Gastroesophageal sphincter (tissue), 4 donors: Measurements from ENCODE around the gene FAM83C. TPM values are rescaled to one million over a fixed set of nuclear protein-coding genes. Genes with fewer than 3 reads are reported as not detected.

Experiments
- ATAC-seq: fragments of 150-250 bp; one replicate; pipeline ENCODE4 v1.9.1; 2016; ENCODE audit warnings: mild to moderate bottlenecking, moderate library complexity
- H3K27ac ChIP-seq, 4 donors: fragments of 200-600 bp; sonication (generic) in 3 of 4; 1 replicate in 3 of 4; 2 replicates in 1 of 4; pipeline ENCODE4 v1.5.1; 2016 to 2019
- H3K27me3 ChIP-seq: fragments of 200-600 bp; sonication (generic); one replicate; pipeline ENCODE4 v1.5.1; 2019
- H3K36me3 ChIP-seq, 2 donors: fragments of 200-600 bp; sonication (generic); one replicate each; pipeline ENCODE4 v1.5.1; 2019; ENCODE audit warnings: control low read depth in 1 of 2
- H3K4me1 ChIP-seq, 3 donors: fragments of 200-600 bp; sonication (generic); 1 replicate in 2 of 3; 2 replicates in 1 of 3; pipeline ENCODE4 v1.5.1; 2016 to 2019; ENCODE audit warnings: control low read depth in 2 of 3
- H3K4me3 ChIP-seq, 2 donors: fragments of 200-600 bp; sonication (generic); one replicate each; pipeline ENCODE4 v1.5.1; 2019; ENCODE audit warnings: mild to moderate bottlenecking in 1 of 2, moderate library complexity in 1 of 2
- H3K9me3 ChIP-seq, 3 donors: fragments of 200-600 bp; sonication (generic); one replicate each; pipeline ENCODE4 v1.5.1; 2017 to 2019; ENCODE audit warnings: control low read depth in 2 of 3
- EP300 ChIP-seq: sonication (generic); formaldehyde crosslinking; IDR thresholded peaks from one replicate; pipeline ENCODE4 v1.6.1; 2017; ENCODE audit warnings: antibody characterized with exemption, mild to moderate bottlenecking
- POLR2A ChIP-seq, 2 donors: fragments of 450-650 bp; IDR thresholded peaks; one replicate each; pipeline ENCODE4 v1.6.1; 2017; ENCODE audit warnings: antibody characterized with exemption in 2 of 2, mild to moderate bottlenecking in 2 of 2, moderate library complexity in 1 of 2
- POLR2AphosphoS5 ChIP-seq: sonication (generic); formaldehyde crosslinking; IDR thresholded peaks from one replicate; pipeline ENCODE4 v1.6.1; 2017; ENCODE audit warnings: antibody characterized with exemption
- WGBS, 2 donors: methylation state at CpG; one replicate each; pipeline ENCODE4 v1.1.5; 2018; ENCODE audit warnings: low coverage in 1 of 2; 5-methylcytosine and 5-hydroxymethylcytosine counted together
- total RNA-seq, 4 donors: library from RNA; depleted of rRNA; stranded (reverse); fragments of >200 nt; gene quantifications; one replicate each; pipeline ENCODE4 v1.1.0, GENCODE V29; 2016
- TF ChIP-seq, protein P1 (sequence below), 4 experiments: fragments of 200-600 bp in 2 of 4; fragments of 450-650 bp in 2 of 4; sonication (generic) in 1 of 4; IDR thresholded peaks; one replicate each; pipeline ENCODE4 v1.5.1; 2017 to 2019; ENCODE audit warnings: antibody characterized with exemption in 4 of 4, mild to moderate bottlenecking in 2 of 4, moderate library complexity in 2 of 4

Gene FAM83C
- total RNA-seq, 4 donors from 2014 or later, result 1.4 TPM; not detected in 3

- 47 to 78% methylated on average over 5 of the region's 5 CpGs for WGBS, 2 donors
- H3K27me3 ChIP-seq, result peaks cover 8% of the 10 kb centered on the region
- no peaks in the 10 kb centered on the region for H3K36me3 ChIP-seq
- H3K4me3 ChIP-seq, result no peak overlapping the region
- no peak overlapping the region for H3K27ac ChIP-seq
- H3K4me1 ChIP-seq, result peaks cover 0 to 19% (median under 1%) of the 10 kb centered on the region in 3 donors
- H3K9me3 ChIP-seq, result no peaks in the 10 kb centered on the region
- TF ChIP-seq, protein P1, sequence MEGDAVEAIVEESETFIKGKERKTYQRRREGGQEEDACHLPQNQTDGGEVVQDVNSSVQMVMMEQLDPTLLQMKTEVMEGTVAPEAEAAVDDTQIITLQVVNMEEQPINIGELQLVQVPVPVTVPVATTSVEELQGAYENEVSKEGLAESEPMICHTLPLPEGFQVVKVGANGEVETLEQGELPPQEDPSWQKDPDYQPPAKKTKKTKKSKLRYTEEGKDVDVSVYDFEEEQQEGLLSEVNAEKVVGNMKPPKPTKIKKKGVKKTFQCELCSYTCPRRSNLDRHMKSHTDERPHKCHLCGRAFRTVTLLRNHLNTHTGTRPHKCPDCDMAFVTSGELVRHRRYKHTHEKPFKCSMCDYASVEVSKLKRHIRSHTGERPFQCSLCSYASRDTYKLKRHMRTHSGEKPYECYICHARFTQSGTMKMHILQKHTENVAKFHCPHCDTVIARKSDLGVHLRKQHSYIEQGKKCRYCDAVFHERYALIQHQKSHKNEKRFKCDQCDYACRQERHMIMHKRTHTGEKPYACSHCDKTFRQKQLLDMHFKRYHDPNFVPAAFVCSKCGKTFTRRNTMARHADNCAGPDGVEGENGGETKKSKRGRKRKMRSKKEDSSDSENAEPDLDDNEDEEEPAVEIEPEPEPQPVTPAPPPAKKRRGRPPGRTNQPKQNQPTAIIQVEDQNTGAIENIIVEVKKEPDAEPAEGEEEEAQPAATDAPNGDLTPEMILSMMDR (IDR thresholded peaks at IDR 0.05), result no peak
- no peak for TF ChIP-seq POLR2AphosphoS5
- TF ChIP-seq EP300, result no peak
- no peak for TF ChIP-seq POLR2A (IDR thresholded peaks at IDR 0.05)
- ATAC-seq, result no peak
Measured at GRCh38 chr20:35298264-35298663, 6.0 kb upstream of the FAM83C start.

- Histone ChIP-seq H3K27ac (no peak overlapping the region), H3K4me1 (peaks cover 0 to 13% (median 0%) of the 10 kb centered on the region in 3 donors), H3K27me3 (peaks cover 8% of the 10 kb centered on the region), H3K4me3 (no peak overlapping the region), H3K9me3 (no peaks in the 10 kb centered on the region), H3K36me3 (no peaks in the 10 kb centered on the region)
- WGBS, 2 donors, result 100% methylated on average over 2 of the region's 14 CpGs
- TF ChIP-seq POLR2A (IDR thresholded peaks at IDR 0.05), result no peak
- TF ChIP-seq EP300, result no peak
- no peak for TF ChIP-seq POLR2AphosphoS5
- TF ChIP-seq, protein P1 (IDR thresholded peaks at IDR 0.05), result no peak
- ATAC-seq, result no peak
Measured at GRCh38 chr20:35297740-35298139, 5.5 kb upstream of the FAM83C start.

DNA sequence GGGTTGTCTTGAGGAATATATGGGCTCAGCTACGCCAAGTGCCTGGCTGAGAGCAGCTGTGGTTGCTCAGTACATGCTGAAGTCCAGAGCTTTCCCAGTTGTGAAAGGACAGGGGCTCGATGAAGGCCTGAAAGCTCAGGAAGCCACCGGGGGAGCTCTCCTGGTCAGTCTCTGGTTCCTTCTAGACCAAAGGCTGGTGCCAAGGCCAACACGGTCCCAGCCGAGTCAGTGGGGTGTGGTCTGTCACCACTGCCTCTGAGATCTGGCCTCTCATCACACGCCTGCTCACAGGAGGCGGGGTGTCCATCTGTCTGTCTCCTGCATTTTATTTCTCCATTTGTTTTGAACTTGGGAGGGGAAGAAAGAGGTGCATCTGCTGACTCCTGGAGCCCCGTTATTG is 4.9 kb upstream of the FAM83C start:
- Histone ChIP-seq H3K36me3 (no peaks in the 10 kb centered on the region), H3K27ac (no peak overlapping the region), H3K4me3 (no peak overlapping the region), H3K9me3 (no peaks in the 10 kb centered on the region), H3K4me1 (peaks cover 0 to 8% (median 0%) of the 10 kb centered on the region in 3 donors), H3K27me3 (peaks cover 11% of the 10 kb centered on the region)
- WGBS, 2 donors, result 54% methylated on average over 4 of the region's 8 CpGs; no CpG with 5 or more reads in 1 of the 2 donors
- ATAC-seq, result no peak
- TF ChIP-seq POLR2A (IDR thresholded peaks at IDR 0.05) (no peak), EP300 (no peak), POLR2AphosphoS5 (no peak)
- TF ChIP-seq, protein P1 (IDR thresholded peaks at IDR 0.05), result no peak

- Histone ChIP-seq H3K4me1 (no peaks in the 10 kb centered on the region), H3K36me3 (no peaks in the 10 kb centered on the region), H3K4me3 (no peak overlapping the region), H3K27me3 (peaks cover 16% of the 10 kb centered on the region), H3K27ac (no peak overlapping the region), H3K9me3 (no peaks in the 10 kb centered on the region)
- TF ChIP-seq POLR2A (IDR thresholded peaks at IDR 0.05), result no peak
- no peak for TF ChIP-seq POLR2AphosphoS5
- TF ChIP-seq, protein P1 (IDR thresholded peaks at IDR 0.05), result no peak
- no peak for TF ChIP-seq EP300
- ATAC-seq, result no peak
- WGBS, 2 donors, result 55% methylated on average over 2 of the region's 9 CpGs; no CpG with 5 or more reads in 1 of the 2 donors
Measured at GRCh38 chr20:35296101-35296554, 3.9 kb upstream of the FAM83C start.

DNA sequence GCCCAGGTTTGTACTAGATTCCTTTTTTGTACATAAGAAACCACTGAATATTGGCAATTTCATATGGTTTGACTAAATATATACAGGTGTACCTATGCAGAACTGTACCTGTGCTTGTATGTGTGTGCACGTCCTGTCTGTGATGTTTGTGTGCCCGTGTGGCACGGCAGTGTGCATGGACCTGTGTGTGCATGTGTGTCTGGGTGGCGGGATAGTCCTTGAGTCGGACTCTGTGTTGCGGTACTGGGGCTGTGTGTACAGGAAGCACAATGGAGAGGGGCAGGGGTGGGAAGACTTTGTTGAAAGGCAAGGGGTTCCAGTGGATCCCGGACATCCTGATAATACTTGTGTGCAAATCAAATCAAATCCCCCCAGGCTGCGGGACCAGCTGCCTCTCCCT is 3.4 kb upstream of the FAM83C start:
- H3K36me3 ChIP-seq, result no peaks in the 10 kb centered on the region
- H3K27me3 ChIP-seq, result peaks cover 16% of the 10 kb centered on the region
- no peaks in the 10 kb centered on the region for H3K4me1 ChIP-seq
- H3K4me3 ChIP-seq, result no peak overlapping the region
- H3K27ac ChIP-seq, result no peak overlapping the region
- ATAC-seq, result no peak
- TF ChIP-seq POLR2AphosphoS5 (no peak), POLR2A (IDR thresholded peaks at IDR 0.05) (no peak), EP300 (no peak)
- TF ChIP-seq, protein P1 (IDR thresholded peaks at IDR 0.05), result no peak
- WGBS, 2 donors, result 73 to 87% methylated on average over 2 to 3 of the region's 8 CpGs
- H3K9me3 ChIP-seq, result no peaks in the 10 kb centered on the region
